Measurements from ENCODE around the gene C12orf75.
A peak's percentile ranks its signal among the peaks of the same experiment; 100 is the strongest.

The C12orf75 gene

DNA sequence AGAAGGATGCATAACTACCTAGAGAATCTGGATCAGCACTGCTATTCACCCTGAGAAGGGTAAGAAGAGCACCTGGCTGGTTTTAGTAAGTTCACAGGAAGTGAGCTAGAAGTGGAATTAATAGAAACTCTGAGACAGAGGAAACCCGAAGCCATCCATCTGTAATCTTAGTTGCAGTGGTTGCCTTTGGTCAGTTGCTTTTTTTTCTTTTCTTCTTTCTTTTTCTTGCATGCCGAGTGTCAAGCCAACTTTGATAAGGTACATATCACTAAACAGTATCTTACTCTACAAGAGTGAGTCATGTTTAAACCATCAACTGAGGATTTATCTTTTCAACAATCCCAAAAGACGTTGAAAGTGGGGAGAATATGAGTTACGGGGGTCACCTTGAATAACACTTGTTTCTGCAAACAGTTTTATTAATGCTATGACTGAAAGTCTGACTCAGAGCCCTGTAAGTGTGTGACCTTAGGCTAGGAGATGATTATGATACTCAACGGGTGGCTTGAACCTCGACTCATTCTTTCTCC lies 26.7 kb downstream of the C12orf75 start:
- H3K4me2 ChIP-seq (ENCODE audit: low read length), result peak overlapping the region; percentile 22
- no peaks in the 10 kb centered on the region for H3K36me3 ChIP-seq (ENCODE audit: control insufficient read depth, insufficient read depth, low read length)
- peak overlapping the region; percentile 6 for H3K27ac ChIP-seq
- H3K4me1 ChIP-seq, result peaks cover 11% of the 10 kb centered on the region
- TF ChIP-seq, protein P1, sequence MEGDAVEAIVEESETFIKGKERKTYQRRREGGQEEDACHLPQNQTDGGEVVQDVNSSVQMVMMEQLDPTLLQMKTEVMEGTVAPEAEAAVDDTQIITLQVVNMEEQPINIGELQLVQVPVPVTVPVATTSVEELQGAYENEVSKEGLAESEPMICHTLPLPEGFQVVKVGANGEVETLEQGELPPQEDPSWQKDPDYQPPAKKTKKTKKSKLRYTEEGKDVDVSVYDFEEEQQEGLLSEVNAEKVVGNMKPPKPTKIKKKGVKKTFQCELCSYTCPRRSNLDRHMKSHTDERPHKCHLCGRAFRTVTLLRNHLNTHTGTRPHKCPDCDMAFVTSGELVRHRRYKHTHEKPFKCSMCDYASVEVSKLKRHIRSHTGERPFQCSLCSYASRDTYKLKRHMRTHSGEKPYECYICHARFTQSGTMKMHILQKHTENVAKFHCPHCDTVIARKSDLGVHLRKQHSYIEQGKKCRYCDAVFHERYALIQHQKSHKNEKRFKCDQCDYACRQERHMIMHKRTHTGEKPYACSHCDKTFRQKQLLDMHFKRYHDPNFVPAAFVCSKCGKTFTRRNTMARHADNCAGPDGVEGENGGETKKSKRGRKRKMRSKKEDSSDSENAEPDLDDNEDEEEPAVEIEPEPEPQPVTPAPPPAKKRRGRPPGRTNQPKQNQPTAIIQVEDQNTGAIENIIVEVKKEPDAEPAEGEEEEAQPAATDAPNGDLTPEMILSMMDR (IDR thresholded peaks at IDR 0.05), result no peak
- H3K27me3 ChIP-seq (ENCODE audit: control insufficient read depth, insufficient read depth, low read length), result no peaks in the 10 kb centered on the region
- no peak overlapping the region for H3K4me3 ChIP-seq (ENCODE audit: low read depth, low read length)
- H2AFZ ChIP-seq, result peak overlapping the region; percentile 43
- no peaks in the 10 kb centered on the region for H3K9me3 ChIP-seq (ENCODE audit: control insufficient read depth, low read length)
- H3K9ac ChIP-seq, result no peak overlapping the region
- H3K79me2 ChIP-seq, result no peaks in the 10 kb centered on the region

DNA sequence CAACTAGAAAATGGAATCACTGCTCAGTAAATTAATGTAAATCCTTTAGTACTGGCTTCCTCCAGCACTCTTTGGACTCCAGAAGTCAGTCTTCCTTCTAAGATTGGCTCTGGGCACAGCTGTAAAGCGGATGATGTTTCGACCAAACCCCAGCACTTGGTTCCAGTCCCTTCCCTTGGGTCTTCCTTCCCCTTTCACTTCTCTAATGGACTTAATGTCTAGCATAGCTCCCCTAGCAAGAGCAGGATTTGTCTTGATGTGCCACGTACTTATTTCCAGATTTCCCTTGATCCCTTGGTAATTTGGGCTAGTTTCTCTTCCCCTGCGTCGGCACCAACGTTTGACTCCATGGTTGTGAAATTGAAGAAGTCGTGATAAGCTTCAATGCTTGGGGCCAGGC lies 28.3 kb downstream of the C12orf75 start:
- Histone ChIP-seq H3K27ac (no peak overlapping the region), H3K9me3 (ENCODE audit: control insufficient read depth, low read length) (no peaks in the 10 kb centered on the region), H3K9ac (no peak overlapping the region), H3K4me2 (ENCODE audit: low read length) (no peak overlapping the region), H3K27me3 (ENCODE audit: control insufficient read depth, insufficient read depth, low read length) (no peaks in the 10 kb centered on the region), H2AFZ (no peak overlapping the region), H3K4me1 (peaks cover 11% of the 10 kb centered on the region), H3K79me2 (no peaks in the 10 kb centered on the region), H3K36me3 (ENCODE audit: control insufficient read depth, insufficient read depth, low read length) (no peaks in the 10 kb centered on the region), H3K4me3 (ENCODE audit: low read depth, low read length) (no peak overlapping the region)
- TF ChIP-seq, protein P1 (IDR thresholded peaks at IDR 0.05), result no peak

- no peak overlapping the region for H3K27ac ChIP-seq
- peaks cover 11% of the 10 kb centered on the region for H3K4me1 ChIP-seq
- TF ChIP-seq, protein P1 (IDR thresholded peaks at IDR 0.05), result no peak
Observed at GRCh38 chr12:105359856-105360255, 29.4 kb downstream of the C12orf75 start.

DNA sequence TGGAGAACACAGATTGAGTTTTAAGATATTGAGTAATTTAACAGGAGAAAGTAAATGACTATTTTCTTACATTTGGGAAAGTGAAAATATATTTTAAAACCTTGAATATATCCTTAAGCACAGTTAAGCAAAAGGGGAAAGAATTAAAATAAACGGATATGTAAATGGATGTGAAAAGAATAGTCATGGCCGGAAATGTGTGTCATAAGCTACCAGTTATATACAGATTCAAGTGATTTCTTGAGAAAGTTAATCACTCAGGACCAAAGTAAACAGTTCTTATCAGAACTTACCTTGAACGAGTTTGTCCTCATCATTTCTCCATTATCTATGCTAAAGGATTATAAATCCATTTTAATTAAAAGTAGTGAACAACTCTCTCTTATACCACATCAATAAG lies 33.4 kb downstream of the C12orf75 start:
- H3K4me2 ChIP-seq (ENCODE audit: low read length), result no peak overlapping the region
- H3K4me3 ChIP-seq (ENCODE audit: low read depth, low read length), result no peak overlapping the region
- H3K9ac ChIP-seq, result no peak overlapping the region
- no peaks in the 10 kb centered on the region for H3K27me3 ChIP-seq (ENCODE audit: control insufficient read depth, insufficient read depth, low read length)
- no peak overlapping the region for H2AFZ ChIP-seq
- no peaks in the 10 kb centered on the region for H3K79me2 ChIP-seq
- TF ChIP-seq, protein P1 (IDR thresholded peaks at IDR 0.05), result no peak
- no peaks in the 10 kb centered on the region for H3K9me3 ChIP-seq (ENCODE audit: control insufficient read depth, low read length)
- H3K36me3 ChIP-seq (ENCODE audit: control insufficient read depth, insufficient read depth, low read length), result no peaks in the 10 kb centered on the region
- H3K27ac ChIP-seq, result no peak overlapping the region
- no peaks in the 10 kb centered on the region for H3K4me1 ChIP-seq

More at GRCh38 chr12:105359856-105360255, 29.4 kb downstream of the C12orf75 start:
- Histone ChIP-seq H3K4me3 (ENCODE audit: low read depth, low read length) (no peak overlapping the region), H3K9me3 (ENCODE audit: control insufficient read depth, low read length) (no peaks in the 10 kb centered on the region), H3K9ac (no peak overlapping the region), H3K4me2 (ENCODE audit: low read length) (no peak overlapping the region), H3K79me2 (no peaks in the 10 kb centered on the region), H3K27me3 (ENCODE audit: control insufficient read depth, insufficient read depth, low read length) (no peaks in the 10 kb centered on the region), H3K36me3 (ENCODE audit: control insufficient read depth, insufficient read depth, low read length) (no peaks in the 10 kb centered on the region), H2AFZ (no peak overlapping the region)

- no peak overlapping the region for H3K27ac ChIP-seq
Observed at GRCh38 chr12:105365231-105365630, 34.7 kb downstream of the C12orf75 start.

More at GRCh38 chr12:105365231-105365630, 34.7 kb downstream of the C12orf75 start:
- Histone ChIP-seq H3K4me1 (no peaks in the 10 kb centered on the region), H3K9ac (no peak overlapping the region), H2AFZ (no peak overlapping the region), H3K79me2 (no peaks in the 10 kb centered on the region), H3K4me3 (ENCODE audit: low read depth, low read length) (no peak overlapping the region), H3K36me3 (ENCODE audit: control insufficient read depth, insufficient read depth, low read length) (no peaks in the 10 kb centered on the region), H3K27me3 (ENCODE audit: control insufficient read depth, insufficient read depth, low read length) (no peaks in the 10 kb centered on the region), H3K9me3 (ENCODE audit: control insufficient read depth, low read length) (no peaks in the 10 kb centered on the region), H3K4me2 (ENCODE audit: low read length) (no peak overlapping the region)
- TF ChIP-seq, protein P1 (IDR thresholded peaks at IDR 0.05), result no peak
